Gastrocnemius medialis (tissue), 4 donors: Measurements from ENCODE around the gene SCAF1.

Experiments
- CTCF ChIP-seq, 5 experiments: fragments of 450-650 bp in 3 of 5; fragments of 200-600 bp in 2 of 5; sonication (generic) in 2 of 5; IDR thresholded peaks in 4 of 5; conservative IDR thresholded peaks in 1 of 5; 1 replicate in 4 of 5; 2 replicates in 1 of 5; pipeline ENCODE4 v1.5.1; 2016 to 2019; ENCODE audit warnings: antibody characterized with exemption in 5 of 5, mild to moderate bottlenecking in 3 of 5, moderate library complexity in 3 of 5
- POLR2A ChIP-seq, 2 donors: fragments of 450-650 bp; IDR thresholded peaks; one replicate each; pipeline ENCODE4 v1.6.1; 2017; ENCODE audit warnings: antibody characterized with exemption in 2 of 2, mild to moderate bottlenecking in 2 of 2, moderate library complexity in 2 of 2

GRCh38 chr19:49701271-49701786 lies 59.3 kb downstream of the SCAF1 start:
- no peak for TF ChIP-seq CTCF (IDR thresholded peaks at IDR 0.05 in 4 of 5, conservative IDR thresholded peaks at IDR 0.05 in 1 of 5)
- no peak for TF ChIP-seq POLR2A (IDR thresholded peaks at IDR 0.05)
